ENCODE results near the gene RDH5. TPM values are rescaled to one million over a fixed set of nuclear protein-coding genes. Genes with fewer than 3 reads are reported as not detected.

RDH5 gene, protein sequence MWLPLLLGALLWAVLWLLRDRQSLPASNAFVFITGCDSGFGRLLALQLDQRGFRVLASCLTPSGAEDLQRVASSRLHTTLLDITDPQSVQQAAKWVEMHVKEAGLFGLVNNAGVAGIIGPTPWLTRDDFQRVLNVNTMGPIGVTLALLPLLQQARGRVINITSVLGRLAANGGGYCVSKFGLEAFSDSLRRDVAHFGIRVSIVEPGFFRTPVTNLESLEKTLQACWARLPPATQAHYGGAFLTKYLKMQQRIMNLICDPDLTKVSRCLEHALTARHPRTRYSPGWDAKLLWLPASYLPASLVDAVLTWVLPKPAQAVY
- total RNA-seq (2014; rRNA removed; shearing (Covaris generic); ENCODE audit: low replicate concordance), result 3.1 and 5.0 TPM in 2 replicates

DNA sequence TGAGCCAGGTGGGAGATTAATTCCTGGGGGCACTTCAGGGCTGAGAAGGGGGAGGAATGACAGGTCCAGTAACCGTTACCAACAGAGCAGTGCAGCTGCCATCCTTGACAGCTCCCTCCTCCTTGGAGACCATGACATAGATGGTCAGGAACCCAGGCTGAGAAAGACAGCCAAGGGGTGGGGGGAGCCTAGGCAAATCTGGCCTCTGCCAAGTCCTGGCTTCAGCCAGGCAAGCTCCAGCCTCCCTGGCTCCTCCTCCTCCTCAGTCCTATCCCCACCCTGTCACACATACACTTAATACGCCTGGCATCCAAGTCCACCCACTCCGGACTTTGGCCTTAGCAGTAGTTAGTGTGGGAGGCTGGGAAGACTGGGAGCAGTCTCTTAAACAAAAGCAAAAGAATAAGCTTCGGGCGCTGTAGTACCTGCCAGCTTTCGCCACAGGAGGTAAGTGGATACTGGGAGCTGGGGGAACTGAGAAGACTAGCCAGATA, at the start of gene RDH5:
Gene RDH5 (plus strand): TSS at position 323 of the 494 bp plus-strand sequence. CDS start 792 bp downstream, outside the sequence.
- DNase-seq, result peak; percentile 98

DNA sequence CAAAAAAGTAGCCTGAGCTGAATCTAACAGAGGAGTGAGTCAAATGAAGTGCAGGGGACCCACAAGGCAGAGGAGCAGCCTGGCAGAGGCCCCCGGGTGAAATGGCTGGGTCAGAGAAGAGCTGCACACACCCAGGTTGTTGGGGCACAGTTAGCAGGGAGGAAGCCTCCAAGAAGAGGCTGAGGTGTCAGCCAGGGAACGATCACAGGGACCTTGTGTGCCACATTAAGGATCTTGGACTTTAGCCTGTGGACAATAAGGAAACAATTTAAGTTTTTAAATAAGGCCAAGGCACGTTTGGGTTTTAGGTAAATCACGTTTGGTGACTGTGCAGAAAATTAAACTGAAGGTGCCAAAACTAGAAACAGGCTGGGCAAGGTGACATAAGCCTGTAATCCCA, 48.4 kb upstream of the RDH5 start:
- H3K9me3 ChIP-seq, result no peaks in the 10 kb centered on the region
- H3K27me3 ChIP-seq, result no peaks in the 10 kb centered on the region
- H3K36me3 ChIP-seq, result no peaks in the 10 kb centered on the region
- no peak for DNase-seq
- no peak overlapping the region for H3K4me3 ChIP-seq

More for the DNA sequence above, at the start of gene RDH5:
- H3K27me3 ChIP-seq, result no peaks in the 10 kb centered on the region
- H3K4me3 ChIP-seq, result peak within 1 kb of the TSS; percentile 25
- H3K36me3 ChIP-seq, result peaks cover 22% of the 10 kb centered on the region
- no peaks in the 10 kb centered on the region for H3K9me3 ChIP-seq

DNA sequence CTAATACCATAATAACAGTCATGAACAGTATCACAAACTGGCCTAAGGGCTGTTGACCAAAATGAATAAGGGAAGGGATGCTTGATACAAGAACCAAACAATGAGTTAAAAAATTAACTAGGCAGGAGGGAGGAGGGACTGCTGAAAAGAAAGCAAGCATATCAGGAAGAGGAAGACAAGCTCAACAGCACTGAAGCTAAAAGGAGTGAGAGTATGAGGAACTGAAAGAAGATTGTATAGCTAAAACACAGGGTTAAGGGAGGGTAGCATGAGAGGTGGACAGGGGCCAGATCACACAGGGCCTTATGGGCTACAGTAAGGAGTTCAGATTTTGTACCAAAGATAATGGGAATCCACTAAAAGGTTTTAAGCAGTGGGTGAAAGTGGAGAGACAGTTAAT, 46.6 kb upstream of the RDH5 start:
- no peak for DNase-seq
- Histone ChIP-seq H3K27me3 (no peaks in the 10 kb centered on the region), H3K36me3 (no peaks in the 10 kb centered on the region), H3K4me3 (no peak overlapping the region), H3K9me3 (no peaks in the 10 kb centered on the region)

DNA sequence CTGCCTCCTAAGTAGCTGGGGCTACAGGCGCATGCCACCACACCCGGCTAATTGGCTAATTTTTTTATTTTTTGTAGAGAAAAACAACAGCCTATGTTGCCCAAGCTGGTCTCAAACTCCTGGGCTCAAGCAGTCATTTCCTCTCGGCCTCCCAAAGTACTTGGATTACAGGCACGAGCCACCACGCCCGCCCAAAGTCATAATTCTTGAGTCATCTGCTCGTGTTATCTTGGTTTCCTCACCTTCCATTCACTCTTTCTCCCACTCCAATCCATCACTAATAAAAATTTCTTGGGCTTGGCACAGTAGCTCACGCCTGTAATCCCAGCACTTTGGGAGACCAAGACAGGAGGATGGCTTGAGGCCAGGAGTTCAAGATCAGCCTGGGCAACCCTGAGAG, 44.5 kb upstream of the RDH5 start:
- peak; percentile 17 for DNase-seq
- Histone ChIP-seq H3K27me3 (no peaks in the 10 kb centered on the region), H3K9me3 (no peaks in the 10 kb centered on the region), H3K36me3 (no peaks in the 10 kb centered on the region), H3K4me3 (no peak overlapping the region)

DNA sequence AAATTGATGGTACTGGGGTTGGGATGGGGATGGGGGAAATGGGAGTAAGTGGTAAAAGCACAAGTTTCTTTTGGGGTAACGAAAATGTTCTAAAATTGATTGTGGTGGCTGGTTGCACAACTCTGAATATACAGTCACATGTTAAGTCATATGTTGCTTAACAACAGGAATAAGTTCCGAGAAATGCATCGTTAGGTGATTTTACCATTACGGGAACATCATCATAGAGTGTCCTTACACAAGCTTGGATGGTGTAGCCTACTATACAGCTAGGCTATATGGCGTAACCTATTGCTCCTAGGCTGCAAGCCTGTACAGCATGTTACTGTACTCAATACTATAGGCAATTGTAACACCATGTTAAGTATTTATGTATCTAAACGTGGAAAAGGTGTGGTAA, 43.5 kb upstream of the RDH5 start:
- Histone ChIP-seq H3K36me3 (no peaks in the 10 kb centered on the region), H3K9me3 (no peaks in the 10 kb centered on the region), H3K27me3 (no peaks in the 10 kb centered on the region), H3K4me3 (no peak overlapping the region)
- no peak for DNase-seq

DNA sequence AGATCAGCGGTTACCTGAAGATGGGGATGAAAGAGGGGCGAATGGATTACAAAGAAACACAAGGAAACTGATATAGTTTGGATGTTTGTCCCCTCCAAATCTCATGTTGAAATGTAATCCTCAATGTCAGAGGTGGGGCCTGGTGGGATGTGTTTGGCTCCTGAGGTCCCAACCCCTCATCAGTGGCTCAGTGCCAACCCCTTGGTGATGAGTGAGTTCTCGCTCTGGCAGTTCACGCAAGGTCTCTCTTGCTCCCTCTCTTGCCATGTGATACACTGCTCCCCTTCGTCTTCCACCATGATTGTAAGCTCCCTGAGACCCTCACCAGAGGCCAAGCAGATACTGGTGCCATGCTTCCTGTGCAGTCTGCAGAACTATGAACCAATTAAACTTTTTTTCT, 40.5 kb upstream of the RDH5 start:
- Histone ChIP-seq H3K9me3 (no peaks in the 10 kb centered on the region), H3K4me3 (no peak overlapping the region), H3K27me3 (no peaks in the 10 kb centered on the region), H3K36me3 (no peaks in the 10 kb centered on the region; the same call in 1 of the 2 replicates)
- DNase-seq, result no peak

DNA sequence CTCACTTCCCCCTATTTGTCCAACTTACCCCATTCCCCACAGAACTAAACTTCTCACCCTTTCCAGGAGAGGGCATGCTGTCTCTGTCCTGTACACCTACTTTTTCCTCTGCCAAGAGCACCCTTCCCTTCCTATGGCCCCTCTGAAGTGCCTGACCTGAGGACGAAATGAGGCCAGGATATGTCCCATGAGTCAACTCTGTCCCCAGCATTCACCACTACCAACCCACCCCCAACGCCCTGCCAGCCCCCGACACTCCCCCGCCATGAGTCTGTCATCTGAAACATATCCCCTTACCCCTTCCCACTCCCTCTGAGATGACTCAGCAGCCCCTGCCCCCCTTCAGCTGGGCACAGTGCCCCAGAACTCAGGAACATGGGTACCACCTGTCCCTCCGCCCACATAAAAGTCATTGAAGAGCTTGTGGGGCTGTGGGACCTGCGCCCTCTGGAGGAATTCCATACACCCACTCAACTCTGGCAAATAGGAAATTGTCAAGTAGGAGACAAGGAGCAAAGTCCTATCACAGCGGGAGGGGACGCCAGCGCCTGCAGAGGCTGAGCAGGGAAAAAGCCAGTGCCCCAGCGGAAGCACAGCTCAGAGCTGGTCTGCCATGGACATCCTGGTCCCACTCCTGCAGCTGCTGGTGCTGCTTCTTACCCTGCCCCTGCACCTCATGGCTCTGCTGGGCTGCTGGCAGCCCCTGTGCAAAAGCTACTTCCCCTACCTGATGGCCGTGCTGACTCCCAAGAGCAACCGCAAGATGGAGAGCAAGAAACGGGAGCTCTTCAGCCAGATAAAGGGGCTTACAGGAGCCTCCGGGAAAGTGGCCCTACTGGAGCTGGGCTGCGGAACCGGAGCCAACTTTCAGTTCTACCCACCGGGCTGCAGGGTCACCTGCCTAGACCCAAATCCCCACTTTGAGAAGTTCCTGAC, 38.8 kb upstream of the RDH5 start:
- peak overlapping the region; percentile 48 for H3K4me3 ChIP-seq
- DNase-seq, result peak; percentile 94
- no peaks in the 10 kb centered on the region for H3K9me3 ChIP-seq
- H3K27me3 ChIP-seq, result no peaks in the 10 kb centered on the region
- no peaks in the 10 kb centered on the region; the same call in 1 of the 2 replicates for H3K36me3 ChIP-seq

DNA sequence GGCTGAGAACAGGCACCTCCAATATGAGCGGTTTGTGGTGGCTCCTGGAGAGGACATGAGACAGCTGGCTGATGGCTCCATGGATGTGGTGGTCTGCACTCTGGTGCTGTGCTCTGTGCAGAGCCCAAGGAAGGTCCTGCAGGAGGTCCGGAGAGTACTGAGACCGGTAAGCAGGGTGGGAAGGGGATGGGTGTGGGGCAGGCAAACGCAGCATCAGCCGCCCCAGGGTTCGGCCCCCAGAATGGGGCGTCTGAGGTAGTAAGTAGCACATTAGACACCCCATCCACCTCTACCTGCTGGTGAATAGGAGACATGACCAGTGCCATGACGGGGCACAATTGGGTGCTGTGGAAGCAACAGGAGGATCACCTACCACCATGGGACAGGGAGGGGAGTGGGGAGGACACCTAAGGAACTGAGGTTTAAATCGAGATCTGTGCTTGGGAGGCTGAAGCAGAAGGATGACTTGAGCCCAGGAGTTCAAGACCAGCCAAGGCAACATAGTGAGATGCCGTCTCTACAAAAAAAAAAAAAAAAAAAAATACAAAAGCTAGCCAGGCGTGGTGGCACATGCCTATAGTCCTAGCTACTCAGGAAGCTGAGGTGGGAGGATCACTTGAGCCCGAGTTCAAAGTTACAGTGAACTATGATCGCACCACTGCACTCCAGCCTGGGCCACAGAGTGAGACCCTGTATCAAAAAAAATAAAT, 38.0 kb upstream of the RDH5 start:
- DNase-seq, result no peak
- no peaks in the 10 kb centered on the region for H3K27me3 ChIP-seq
- H3K36me3 ChIP-seq, result peaks cover 3% of the 10 kb centered on the region; the same call in 1 of the 2 replicates
- no peaks in the 10 kb centered on the region for H3K9me3 ChIP-seq
- H3K4me3 ChIP-seq, result peak overlapping the region; percentile 48

DNA sequence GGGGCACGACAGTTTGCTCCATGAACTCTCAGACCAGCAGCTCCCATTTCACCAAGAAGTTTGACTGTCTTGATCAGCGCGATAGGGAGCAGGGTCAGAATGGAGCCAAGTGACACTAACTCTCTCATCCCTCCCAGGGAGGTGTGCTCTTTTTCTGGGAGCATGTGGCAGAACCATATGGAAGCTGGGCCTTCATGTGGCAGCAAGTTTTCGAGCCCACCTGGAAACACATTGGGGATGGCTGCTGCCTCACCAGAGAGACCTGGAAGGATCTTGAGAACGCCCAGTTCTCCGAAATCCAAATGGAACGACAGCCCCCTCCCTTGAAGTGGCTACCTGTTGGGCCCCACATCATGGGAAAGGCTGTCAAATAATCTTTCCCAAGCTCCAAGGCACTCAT, 36.5 kb upstream of the RDH5 start:
- Histone ChIP-seq H3K4me3 (no peak overlapping the region), H3K36me3 (peaks cover 7% of the 10 kb centered on the region), H3K27me3 (no peaks in the 10 kb centered on the region), H3K9me3 (no peaks in the 10 kb centered on the region)
- DNase-seq, result no peak

DNA sequence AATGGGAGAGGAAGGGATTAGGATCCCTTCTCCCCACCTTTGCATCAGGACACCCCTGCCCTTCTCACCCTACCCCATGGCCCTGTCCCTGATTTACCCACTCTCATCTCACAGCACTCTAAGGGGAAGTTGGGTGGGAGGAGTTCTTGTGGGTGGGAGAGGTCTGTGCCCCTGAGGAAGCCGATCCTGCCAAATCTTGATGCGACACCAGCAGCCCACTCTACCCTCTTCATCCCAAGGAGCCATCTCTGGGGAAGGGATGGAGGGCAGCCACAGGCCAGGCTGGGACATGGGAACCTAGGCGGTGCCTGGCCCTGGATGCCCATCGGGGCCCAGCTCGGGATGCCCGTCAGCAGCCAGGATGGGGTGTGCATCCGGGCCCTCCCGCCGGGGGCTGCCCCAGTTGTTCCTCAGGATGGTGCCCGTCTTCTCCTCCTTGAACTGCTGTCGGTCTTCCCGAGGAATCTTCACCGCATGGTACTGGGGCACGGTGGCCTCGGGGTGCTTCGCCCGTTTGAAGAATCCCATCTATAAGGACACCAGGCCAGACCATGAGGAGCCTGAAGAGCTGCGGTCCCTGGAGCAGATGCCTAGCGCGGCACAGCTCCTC, 35.3 kb upstream of the RDH5 start:
- H3K36me3 ChIP-seq, result peaks cover 7% of the 10 kb centered on the region
- no peaks in the 10 kb centered on the region for H3K9me3 ChIP-seq
- no peaks in the 10 kb centered on the region for H3K27me3 ChIP-seq
- no peak for DNase-seq
- H3K4me3 ChIP-seq, result no peak overlapping the region

DNA sequence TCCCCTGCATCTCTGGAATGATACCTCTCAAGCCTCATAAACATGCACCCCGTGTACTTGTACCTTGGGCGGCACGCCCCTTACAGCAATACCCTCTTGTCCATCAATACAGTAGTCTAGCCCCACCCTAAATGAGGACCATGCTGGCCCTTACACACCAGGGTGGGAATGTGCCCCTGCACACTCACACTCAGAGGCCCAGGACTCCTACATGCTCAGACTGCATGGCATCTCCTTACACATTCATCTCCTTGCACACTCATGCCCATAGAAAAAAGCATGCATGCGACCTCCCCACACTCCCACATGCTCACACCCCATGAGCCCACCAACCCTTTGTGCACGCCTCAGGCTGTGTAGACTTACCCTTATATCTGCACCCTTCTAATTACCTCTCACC, 34.5 kb upstream of the RDH5 start:
- Histone ChIP-seq H3K4me3 (no peak overlapping the region), H3K36me3 (peaks cover 7% of the 10 kb centered on the region), H3K27me3 (no peaks in the 10 kb centered on the region), H3K9me3 (no peaks in the 10 kb centered on the region)
- no peak for DNase-seq

DNA sequence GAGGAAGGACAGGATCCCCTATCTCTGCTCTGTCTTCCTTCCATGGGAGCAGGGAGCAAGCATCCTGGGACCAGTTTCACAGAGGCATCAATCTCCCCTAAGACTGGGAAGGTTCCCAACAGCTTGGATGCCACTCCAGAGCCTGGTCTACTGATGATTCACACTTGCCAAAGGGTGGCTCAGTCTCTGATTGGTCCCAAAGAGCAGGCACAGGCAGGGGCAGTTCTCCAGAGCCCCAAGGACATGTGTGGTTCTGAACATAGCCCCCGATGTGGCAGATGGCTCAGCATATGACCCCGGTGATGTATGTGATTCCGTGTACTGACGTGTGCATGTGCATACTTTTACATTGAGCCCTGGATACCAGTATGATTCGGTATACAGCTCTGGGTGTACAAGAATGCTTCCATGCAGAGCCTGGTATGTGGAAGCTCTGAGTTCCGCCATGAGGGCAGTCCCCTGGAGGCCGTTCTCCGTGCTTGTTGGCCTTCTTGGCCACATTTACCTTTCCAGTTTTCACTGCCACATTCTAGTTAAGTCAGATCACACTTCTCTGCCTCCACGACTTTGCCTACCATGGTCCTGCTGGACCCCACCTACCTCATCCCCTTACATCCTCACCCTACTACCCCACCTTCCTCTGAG, 33.7 kb upstream of the RDH5 start:
- Histone ChIP-seq H3K4me3 (no peak overlapping the region), H3K36me3 (peaks cover 7% of the 10 kb centered on the region)
- DNase-seq, result peak; percentile 58

DNA sequence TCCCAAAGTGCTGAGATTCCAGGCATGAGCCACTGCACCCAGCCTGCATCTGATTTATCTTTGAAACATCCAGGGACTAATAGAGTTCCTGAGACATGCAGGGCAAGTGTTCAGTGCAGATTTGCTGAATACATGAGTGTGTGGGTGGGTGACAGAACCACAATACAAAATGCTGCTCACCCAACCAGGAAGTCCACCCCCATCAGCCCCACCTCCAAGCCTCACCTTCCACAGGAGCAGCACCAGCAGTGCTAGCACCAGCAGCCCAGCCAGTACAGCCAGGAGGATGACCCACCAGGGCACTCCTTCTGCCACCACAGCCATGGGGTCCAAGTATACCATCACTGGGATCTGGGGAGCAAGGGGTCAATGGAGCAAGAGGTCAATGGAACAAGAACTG, 32.4 kb upstream of the RDH5 start:
- no peaks in the 10 kb centered on the region for H3K27me3 ChIP-seq
- H3K4me3 ChIP-seq, result no peak overlapping the region
- DNase-seq, result no peak
- no peaks in the 10 kb centered on the region for H3K9me3 ChIP-seq
- peaks cover 7% of the 10 kb centered on the region for H3K36me3 ChIP-seq

More for the DNA sequence above, 33.7 kb upstream of the RDH5 start:
- Histone ChIP-seq H3K9me3 (no peaks in the 10 kb centered on the region), H3K27me3 (no peaks in the 10 kb centered on the region)

DNA sequence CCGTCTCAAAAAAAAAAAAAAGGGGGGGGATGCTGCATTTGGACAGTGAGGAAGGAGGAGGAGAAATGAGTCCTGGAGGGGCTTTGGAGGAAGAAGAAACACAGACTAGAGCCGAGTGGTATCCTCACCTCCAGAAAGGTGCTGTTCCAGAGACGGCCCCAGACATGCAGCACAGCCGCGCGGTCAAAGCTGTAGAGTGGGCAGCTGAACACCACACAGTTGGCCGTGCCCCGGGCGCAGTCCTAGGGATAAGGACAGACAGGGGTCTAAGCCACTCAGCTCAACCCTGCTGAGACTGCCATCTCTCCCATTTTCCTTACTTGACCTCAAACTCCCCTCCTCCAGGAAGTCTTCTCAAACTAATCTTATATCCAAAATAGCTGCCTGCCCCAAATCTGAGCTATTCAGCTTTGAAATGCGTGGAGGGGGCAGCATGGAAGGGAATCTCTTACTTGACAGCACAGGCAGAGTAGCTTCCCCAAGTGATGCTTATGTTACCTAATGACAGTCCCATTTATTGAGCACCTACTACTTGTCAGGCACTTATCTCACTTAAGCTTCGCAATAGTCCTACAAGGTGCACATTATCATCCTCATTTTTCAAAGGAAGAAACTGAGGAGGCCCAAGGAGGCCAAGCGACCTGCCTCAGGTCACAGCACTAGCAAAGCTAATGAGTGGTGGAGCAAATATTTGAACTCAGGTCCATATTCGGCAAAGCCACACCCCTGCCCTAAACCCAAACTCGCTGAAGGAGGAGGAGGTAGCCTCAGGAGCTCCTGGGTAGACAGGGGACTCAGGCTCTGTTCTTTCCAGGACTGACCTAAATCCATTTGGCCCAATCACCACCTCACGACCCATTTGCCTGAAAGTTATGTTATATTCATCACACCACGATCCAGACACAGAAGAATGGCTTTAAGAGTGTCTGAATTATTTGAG, 31.2 kb upstream of the RDH5 start:
- no peak for DNase-seq
- Histone ChIP-seq H3K4me3 (no peak overlapping the region), H3K9me3 (no peaks in the 10 kb centered on the region), H3K27me3 (no peaks in the 10 kb centered on the region), H3K36me3 (peaks cover 7% of the 10 kb centered on the region)

Data from MG63 (cell line).